Neuronal stem cell (in vitro differentiated cells): Measurements from ENCODE around the gene GALNT11.

Experiments
- DNase-seq: peaks from one replicate; pipeline ENCODE4 v3.0.0-alpha.2; 2013; ENCODE audit warnings: low spot score
- H2AFZ ChIP-seq: one replicate; pipeline ENCODE4 v1.6.1; 2013; ENCODE audit warnings: mild to moderate bottlenecking, low read length, inconsistent platforms
- H2AK5ac ChIP-seq: 2 replicates; pipeline ENCODE4 v1.6.1; 2013; ENCODE audit warnings: low read depth, mild to moderate bottlenecking, inconsistent platforms, low read length, moderate library complexity, mixed read lengths
- H2BK120ac ChIP-seq: 2 replicates; pipeline ENCODE4 v1.6.1; 2013; ENCODE audit warnings: low read depth, mild to moderate bottlenecking, inconsistent platforms, low read length, moderate library complexity, mixed read lengths
- H2BK12ac ChIP-seq: one replicate; pipeline ENCODE4 v1.6.1; 2013; ENCODE audit warnings: low read length, inconsistent platforms
- H2BK15ac ChIP-seq: 2 replicates; pipeline ENCODE4 v1.6.1; 2013; ENCODE audit warnings: mild to moderate bottlenecking, low read length, inconsistent platforms, mixed read lengths
- H2BK5ac ChIP-seq: one replicate; pipeline ENCODE4 v1.6.1; 2013; ENCODE audit warnings: inconsistent platforms, mild to moderate bottlenecking, low read length, moderate library complexity
- H3K14ac ChIP-seq: one replicate; pipeline ENCODE4 v1.6.1; 2013; ENCODE audit warnings: low read length, inconsistent platforms
- H3K18ac ChIP-seq: 2 replicates; pipeline ENCODE4 v1.6.1; 2013; ENCODE audit warnings: low read length, inconsistent platforms
- H3K23ac ChIP-seq: 2 replicates; pipeline ENCODE4 v1.6.1; 2013; ENCODE audit warnings: low read depth, mild to moderate bottlenecking, mixed read lengths, low read length, inconsistent platforms; ENCODE audit not compliant: poor library complexity
- H3K27ac ChIP-seq: replicated peaks from 3 replicates; pipeline ENCODE4 v1.5.1; 2013; ENCODE audit warnings: low read length, inconsistent platforms
- H3K27me3 ChIP-seq, 3 experiments: 2 replicates each; pipeline ENCODE4 v1.6.1; 2013; ENCODE audit warnings: low read length in 3 of 3, mild to moderate bottlenecking in 2 of 3, inconsistent platforms in 1 of 3, low read depth in 1 of 3, mixed read lengths in 1 of 3, moderate library complexity in 1 of 3; ENCODE audit not compliant: control insufficient read depth in 3 of 3, insufficient read depth in 3 of 3
- H3K36me3 ChIP-seq, 2 donors: replicated peaks in 1 of 2; 2 replicates each; pipeline ENCODE4 v1.6.1; 2013; ENCODE audit warnings: low read length in 2 of 2; ENCODE audit not compliant: control insufficient read depth in 2 of 2, insufficient read depth in 2 of 2
- H3K4ac ChIP-seq: 2 replicates; pipeline ENCODE4 v1.6.1; 2013; ENCODE audit warnings: inconsistent platforms, mild to moderate bottlenecking, low read length, moderate library complexity
- H3K4me1 ChIP-seq, 2 donors: 1 replicate in 1 of 2; 2 replicates in 1 of 2; pipeline ENCODE4 v1.6.1; 2013; ENCODE audit warnings: low read length in 2 of 2, low read depth in 1 of 2; ENCODE audit not compliant: control insufficient read depth in 2 of 2, insufficient read depth in 1 of 2
- H3K4me2 ChIP-seq: one replicate; pipeline ENCODE4 v1.6.1; 2013; ENCODE audit warnings: mild to moderate bottlenecking, low read length, inconsistent platforms; ENCODE audit not compliant: insufficient read depth, poor library complexity, severe bottlenecking
- H3K4me3 ChIP-seq, 2 donors: 2 replicates each; pipeline ENCODE4 v1.5.1; 2013; ENCODE audit warnings: low read length in 2 of 2, mild to moderate bottlenecking in 2 of 2, inconsistent platforms in 1 of 2, moderate library complexity in 1 of 2
- H3K79me1 ChIP-seq: one replicate; pipeline ENCODE4 v1.6.1; 2013; ENCODE audit warnings: low read depth, mild to moderate bottlenecking, inconsistent platforms, low read length, moderate library complexity
- H3K9ac ChIP-seq: one replicate; pipeline ENCODE4 v1.6.1; 2013; ENCODE audit warnings: mild to moderate bottlenecking, low read depth, low read length, inconsistent platforms; ENCODE audit not compliant: poor library complexity
- H3K9me3 ChIP-seq, 2 donors: replicated peaks in 1 of 2; 2 replicates each; pipeline versions ENCODE3 to v1.6.1; 2013; ENCODE audit warnings: low read length in 2 of 2, mild to moderate bottlenecking in 2 of 2, inconsistent platforms in 1 of 2, low read depth in 1 of 2, mixed read lengths in 1 of 2, moderate library complexity in 1 of 2; ENCODE audit not compliant: control insufficient read depth in 2 of 2, insufficient read depth in 1 of 2
- H4K8ac ChIP-seq: one replicate; pipeline ENCODE4 v1.6.1; 2013; ENCODE audit warnings: low read depth, mild to moderate bottlenecking, inconsistent platforms, low read length, moderate library complexity
- H4K91ac ChIP-seq: one replicate; pipeline ENCODE4 v1.6.1; 2013; ENCODE audit warnings: low read length, low read depth, mild to moderate bottlenecking, inconsistent platforms; ENCODE audit not compliant: poor library complexity
- WGBS, 2 donors: extraction: QIAGEN DNeasy Blood & Tissue Kit; methylation state at CpG; one replicate each; pipeline ENCODE4 v1.1.7; 2013; ENCODE audit warnings: missing lambda C conversion rate in 2 of 2, mixed read lengths in 1 of 2; ENCODE audit not compliant: insufficient read length in 2 of 2, insufficient replicate concordance in 1 of 2; ENCODE audit errors: extremely low coverage in 2 of 2; 5-methylcytosine and 5-hydroxymethylcytosine counted together

GALNT11 gene

GRCh38 chr7:152103066-152103465 lies 77.6 kb downstream of the GALNT11 start:
- H3K9me3 ChIP-seq, result no peaks in the 10 kb centered on the region
- no peak overlapping the region for H2BK15ac ChIP-seq
- H3K14ac ChIP-seq, result no peak overlapping the region
- no peaks in the 10 kb centered on the region for H3K79me1 ChIP-seq
- no peak overlapping the region for H3K4me3 ChIP-seq
- H2AFZ ChIP-seq, result no peak overlapping the region
- H3K23ac ChIP-seq, result no peak overlapping the region
- H3K9ac ChIP-seq, result no peak overlapping the region
- no peak for DNase-seq
- no peaks in the 10 kb centered on the region for H3K4me1 ChIP-seq
- H3K27ac ChIP-seq, result no peak overlapping the region
- no peak overlapping the region for H3K4ac ChIP-seq
- H2BK12ac ChIP-seq, result no peak overlapping the region
- H4K91ac ChIP-seq, result no peak overlapping the region
- H2AK5ac ChIP-seq, result no peak overlapping the region
- WGBS, 2 donors, result no CpG with 5 or more reads among the region's 7 CpGs
- H3K36me3 ChIP-seq, result peaks cover 14 to 59% of the 10 kb centered on the region in 2 donors
- H4K8ac ChIP-seq, result no peak overlapping the region
- H2BK5ac ChIP-seq, result no peak overlapping the region
- H3K27me3 ChIP-seq, result no peaks in the 10 kb centered on the region
- no peak overlapping the region for H3K18ac ChIP-seq
- no peak overlapping the region for H2BK120ac ChIP-seq
- H3K4me2 ChIP-seq, result no peak overlapping the region

- Histone ChIP-seq H3K18ac (no peak overlapping the region), H2AFZ (no peak overlapping the region), H3K14ac (no peak overlapping the region), H4K8ac (no peak overlapping the region), H3K36me3 (peaks cover 14 to 66% of the 10 kb centered on the region in 2 donors), H2BK120ac (no peak overlapping the region), H2BK15ac (no peak overlapping the region), H3K9ac (no peak overlapping the region), H4K91ac (no peak overlapping the region), H3K4me3 (no peak overlapping the region), H3K4me1 (no peaks in the 10 kb centered on the region), H3K23ac (no peak overlapping the region), H3K9me3 (no peaks in the 10 kb centered on the region), H3K27me3 (no peaks in the 10 kb centered on the region), H2AK5ac (no peak overlapping the region), H3K4ac (no peak overlapping the region), H2BK5ac (no peak overlapping the region), H2BK12ac (no peak overlapping the region), H3K4me2 (no peak overlapping the region), H3K27ac (no peak overlapping the region), H3K79me1 (no peaks in the 10 kb centered on the region)
- no peak for DNase-seq
- no CpG with 5 or more reads among the region's 5 CpGs for WGBS, 2 donors
Observed at GRCh38 chr7:152103691-152104090, 78.2 kb downstream of the GALNT11 start.

- Histone ChIP-seq H4K91ac (no peak overlapping the region), H3K9ac (no peak overlapping the region), H3K9me3 (no peaks in the 10 kb centered on the region), H2AFZ (no peak overlapping the region), H3K18ac (no peak overlapping the region), H3K4ac (no peak overlapping the region), H2BK12ac (no peak overlapping the region), H3K4me3 (no peak overlapping the region), H2BK120ac (no peak overlapping the region), H3K79me1 (no peaks in the 10 kb centered on the region), H3K14ac (no peak overlapping the region), H2BK15ac (no peak overlapping the region), H3K4me1 (no peaks in the 10 kb centered on the region), H3K4me2 (no peak overlapping the region), H3K23ac (no peak overlapping the region), H2AK5ac (no peak overlapping the region), H2BK5ac (no peak overlapping the region), H4K8ac (no peak overlapping the region), H3K27me3 (no peaks in the 10 kb centered on the region), H3K36me3 (peaks cover 14 to 72% of the 10 kb centered on the region in 2 donors), H3K27ac (no peak overlapping the region)
- no peak for DNase-seq
- no CpG with 5 or more reads among the region's 11 CpGs for WGBS, 2 donors
Observed at GRCh38 chr7:152105205-152105604, 79.7 kb downstream of the GALNT11 start.

GRCh38 chr7:152106990-152107389 lies 81.5 kb downstream of the GALNT11 start:
- H3K27me3 ChIP-seq, result no peaks in the 10 kb centered on the region
- H2AFZ ChIP-seq, result no peak overlapping the region
- no peak overlapping the region for H2BK5ac ChIP-seq
- H3K9me3 ChIP-seq, result no peaks in the 10 kb centered on the region
- H3K79me1 ChIP-seq, result no peaks in the 10 kb centered on the region
- peaks cover 14 to 76% of the 10 kb centered on the region in 2 donors for H3K36me3 ChIP-seq
- H3K27ac ChIP-seq, result no peak overlapping the region
- H3K4ac ChIP-seq, result no peak overlapping the region
- H2BK120ac ChIP-seq, result no peak overlapping the region
- H4K91ac ChIP-seq, result no peak overlapping the region
- no peak overlapping the region for H2AK5ac ChIP-seq
- H3K9ac ChIP-seq, result no peak overlapping the region
- no peak overlapping the region for H2BK15ac ChIP-seq
- no peak overlapping the region for H3K4me3 ChIP-seq
- no peak overlapping the region for H3K4me2 ChIP-seq
- no peak overlapping the region for H2BK12ac ChIP-seq
- H3K18ac ChIP-seq, result no peak overlapping the region
- DNase-seq, result no peak
- H4K8ac ChIP-seq, result no peak overlapping the region
- no peak overlapping the region for H3K14ac ChIP-seq
- no peak overlapping the region for H3K23ac ChIP-seq
- H3K4me1 ChIP-seq, result no peaks in the 10 kb centered on the region
- no CpG with 5 or more reads among the region's 4 CpGs for WGBS, 2 donors
